Caco-2 (cell line): Measurements from ENCODE around the gene PPP1R13L. TPM values are rescaled to one million over a fixed set of nuclear protein-coding genes. Genes with fewer than 3 reads are reported as not detected.

ENCODE experiments used
- BruUV-seq: library from RNA; stranded (reverse); fragments of 400-500 nt; replicated peaks from 2 replicates; lab custom pipeline; 2021; lab: Mats Ljungman, UMichigan
- CTCF ChIA-PET: fragments of 300-600 bp; sonication (Branson Sonifier 250); formaldehyde crosslinking; loops from one replicate; lab custom pipeline; 2022; ENCODE audit warnings: antibody characterized with exemption; lab: Charles Lee
- POLR2A ChIA-PET: fragments of 300-600 bp; sonication (Branson Sonifier 250); formaldehyde crosslinking; loops from one replicate; lab custom pipeline; 2022; ENCODE audit warnings: antibody characterized with exemption; lab: Charles Lee
- DNase-seq, 2 experiments: peaks; one replicate each; pipeline versions ENCODE4 v3.0.0 to v3.0.0-alpha.2; 2020 to 2022
- H3K27me3 ChIP-seq: replicated peaks from 2 replicates; pipeline ENCODE4 v1.6.0; 2011; ENCODE audit warnings: low read length; ENCODE audit not compliant: control insufficient read depth, insufficient read depth
- H3K36me3 ChIP-seq: 2 replicates; pipeline ENCODE4 v1.5.1; 2011; ENCODE audit warnings: low read length; ENCODE audit not compliant: control insufficient read depth, insufficient read depth
- H3K4me1 ChIP-seq: fragments of 250-450 bp; sonication (Bioruptor Pico); 2 replicates; pipeline ENCODE4 v1.5.1; 2020; ENCODE audit warnings: mild to moderate bottlenecking
- H3K4me3 ChIP-seq: 2 replicates; pipeline ENCODE4 v1.5.1; 2011; ENCODE audit warnings: low read depth, mild to moderate bottlenecking, control low read depth, low read length
- H3K9me3 ChIP-seq: fragments of 250-450 bp; sonication (Bioruptor Pico); 2 replicates; pipeline ENCODE4 v1.5.1; 2020; ENCODE audit warnings: mild to moderate bottlenecking, moderate library complexity
- H3K27ac Mint-ChIP-seq: one replicate; pipeline ENCODE4 v1.8.0; 2022; ENCODE audit warnings: mixed read lengths; ENCODE audit not compliant: unreplicated experiment
- H3K27me3 Mint-ChIP-seq: one replicate; pipeline ENCODE4 v1.8.0; 2022; ENCODE audit warnings: mixed read lengths; ENCODE audit not compliant: insufficient read depth, unreplicated experiment
- H3K36me3 Mint-ChIP-seq: one replicate; pipeline ENCODE4 v1.8.0; 2022; ENCODE audit warnings: mild to moderate bottlenecking, mixed read lengths; ENCODE audit not compliant: insufficient read depth, unreplicated experiment
- H3K4me1 Mint-ChIP-seq: one replicate; pipeline ENCODE4 v1.8.0; 2022; ENCODE audit warnings: low read depth, mixed read lengths; ENCODE audit not compliant: unreplicated experiment
- H3K4me3 Mint-ChIP-seq: one replicate; pipeline ENCODE4 v1.8.0; 2022; ENCODE audit warnings: mild to moderate bottlenecking, moderate library complexity, mixed read lengths; ENCODE audit not compliant: unreplicated experiment
- H3K9me3 Mint-ChIP-seq: one replicate; pipeline ENCODE4 v1.8.0; 2022; ENCODE audit warnings: mixed read lengths; ENCODE audit not compliant: unreplicated experiment
- intact Hi-C: fragments of 100-400 bp; cut with micrococcal nuclease; formaldehyde crosslinking; loops from one replicate; pipeline ENCODE4 v1.10.0; 2022; ENCODE audit not compliant: unreplicated experiment
- total RNA-seq: library from RNA; stranded (reverse); gene quantifications from 2 replicates; pipeline ENCODE4 v1.2.3, GENCODE V29; 2022
- TF ChIP-seq, protein P1 (sequence below), 2 experiments: fragments of 200-600 bp in 1 of 2; IDR thresholded peaks; 1 replicate in 1 of 2; 2 replicates in 1 of 2; pipeline versions ENCODE4 v1.5.1 to v1.8.0; 2011 to 2022; ENCODE audit warnings: antibody characterized with exemption in 1 of 2, control low read depth in 1 of 2, inconsistent platforms in 1 of 2, low read depth in 1 of 2, low read length in 1 of 2, mild to moderate bottlenecking in 1 of 2, moderate library complexity in 1 of 2; ENCODE audit not compliant: insufficient read depth in 1 of 2, severe bottlenecking in 1 of 2, unreplicated experiment in 1 of 2

PPP1R13L gene
- total RNA-seq, 1 experiment from 2014 or later, result 65.8 TPM

DNA sequence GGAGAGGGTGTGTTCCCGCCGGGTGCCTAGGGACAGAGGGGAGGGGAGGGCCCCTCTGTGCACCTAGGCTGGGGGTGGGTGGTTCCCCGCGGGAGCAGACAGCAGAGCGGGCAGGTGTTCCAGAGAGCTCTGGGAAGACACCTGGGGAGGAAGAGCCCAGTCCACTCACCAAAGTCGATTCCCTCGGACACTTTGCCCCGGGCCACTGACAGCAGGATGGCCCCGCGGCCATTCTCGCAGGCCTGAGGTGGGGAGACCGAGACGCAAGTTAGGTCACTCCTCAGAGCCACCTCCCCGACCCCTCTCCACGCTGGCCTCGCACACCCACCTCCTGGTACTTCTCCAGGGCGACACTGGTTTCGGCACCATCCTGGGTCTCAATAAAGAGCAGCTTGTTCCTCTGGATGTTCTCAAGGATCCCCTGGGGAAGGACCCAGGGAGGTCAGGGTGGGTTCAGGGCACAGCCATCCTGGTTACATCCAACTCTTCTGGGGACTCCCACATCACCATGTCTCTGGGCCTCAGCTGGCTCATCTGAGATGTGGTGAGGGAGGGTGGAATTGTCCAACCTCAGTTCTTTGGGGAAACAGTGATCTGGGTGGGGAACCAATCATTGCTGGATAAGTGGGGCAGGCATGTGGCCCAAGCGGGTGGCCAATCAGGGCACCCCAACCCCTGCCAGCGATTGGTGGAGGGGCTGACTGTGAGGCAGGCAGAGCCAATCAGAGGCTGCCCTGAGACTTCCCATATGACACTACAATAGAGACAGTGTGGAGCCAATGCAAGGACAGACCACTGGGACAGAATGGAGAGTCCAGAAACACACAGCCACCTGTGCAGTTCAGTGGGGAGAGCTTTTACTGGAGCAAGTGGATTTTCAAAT lies 51.7 kb downstream of the PPP1R13L start:
- Histone ChIP-seq H3K27me3 (no peaks in the 10 kb centered on the region), H3K9me3 (no peaks in the 10 kb centered on the region), H3K4me3 (no peak overlapping the region), H3K4me1 (no peaks in the 10 kb centered on the region), H3K36me3 (peaks cover 1% of the 10 kb centered on the region)
- no peaks in the 10 kb centered on the region for H3K9me3 Mint-ChIP-seq
- TF ChIP-seq, protein P1, sequence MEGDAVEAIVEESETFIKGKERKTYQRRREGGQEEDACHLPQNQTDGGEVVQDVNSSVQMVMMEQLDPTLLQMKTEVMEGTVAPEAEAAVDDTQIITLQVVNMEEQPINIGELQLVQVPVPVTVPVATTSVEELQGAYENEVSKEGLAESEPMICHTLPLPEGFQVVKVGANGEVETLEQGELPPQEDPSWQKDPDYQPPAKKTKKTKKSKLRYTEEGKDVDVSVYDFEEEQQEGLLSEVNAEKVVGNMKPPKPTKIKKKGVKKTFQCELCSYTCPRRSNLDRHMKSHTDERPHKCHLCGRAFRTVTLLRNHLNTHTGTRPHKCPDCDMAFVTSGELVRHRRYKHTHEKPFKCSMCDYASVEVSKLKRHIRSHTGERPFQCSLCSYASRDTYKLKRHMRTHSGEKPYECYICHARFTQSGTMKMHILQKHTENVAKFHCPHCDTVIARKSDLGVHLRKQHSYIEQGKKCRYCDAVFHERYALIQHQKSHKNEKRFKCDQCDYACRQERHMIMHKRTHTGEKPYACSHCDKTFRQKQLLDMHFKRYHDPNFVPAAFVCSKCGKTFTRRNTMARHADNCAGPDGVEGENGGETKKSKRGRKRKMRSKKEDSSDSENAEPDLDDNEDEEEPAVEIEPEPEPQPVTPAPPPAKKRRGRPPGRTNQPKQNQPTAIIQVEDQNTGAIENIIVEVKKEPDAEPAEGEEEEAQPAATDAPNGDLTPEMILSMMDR (IDR thresholded peaks at IDR 0.05; ENCODE audit: insufficient read depth in 1 of 2, low read depth in 1 of 2, low read length in 1 of 2, severe bottlenecking in 1 of 2, unreplicated experiment in 1 of 2), result no peak
- H3K27ac Mint-ChIP-seq, result no peak overlapping the region
- ChIA-PET POLR2A (no interaction called here), CTCF (interaction anchor here (0.5 kb wide), 1 partner anchor 137 kb away, joined by 4 read pairs; no protein-coding TSS in a partner anchor)
- H3K4me1 Mint-ChIP-seq, result peaks cover 6% of the 10 kb centered on the region
- H3K27me3 Mint-ChIP-seq, result no peaks in the 10 kb centered on the region
- intact Hi-C loops, result no loop called here
- peaks cover 76% of the 10 kb centered on the region for H3K36me3 Mint-ChIP-seq
- no peak overlapping the region for H3K4me3 Mint-ChIP-seq
- no TSS peak for BruUV-seq
- no peak for DNase-seq

- TF ChIP-seq, protein P1 (IDR thresholded peaks at IDR 0.05; ENCODE audit: insufficient read depth in 1 of 2, low read depth in 1 of 2, low read length in 1 of 2, severe bottlenecking in 1 of 2, unreplicated experiment in 1 of 2), result no peak
- H3K36me3 ChIP-seq, result peaks cover 1% of the 10 kb centered on the region
- POLR2A ChIA-PET, result no interaction called here
Measured at GRCh38 chr19:45352471-45352870, 52.4 kb downstream of the PPP1R13L start.

DNA sequence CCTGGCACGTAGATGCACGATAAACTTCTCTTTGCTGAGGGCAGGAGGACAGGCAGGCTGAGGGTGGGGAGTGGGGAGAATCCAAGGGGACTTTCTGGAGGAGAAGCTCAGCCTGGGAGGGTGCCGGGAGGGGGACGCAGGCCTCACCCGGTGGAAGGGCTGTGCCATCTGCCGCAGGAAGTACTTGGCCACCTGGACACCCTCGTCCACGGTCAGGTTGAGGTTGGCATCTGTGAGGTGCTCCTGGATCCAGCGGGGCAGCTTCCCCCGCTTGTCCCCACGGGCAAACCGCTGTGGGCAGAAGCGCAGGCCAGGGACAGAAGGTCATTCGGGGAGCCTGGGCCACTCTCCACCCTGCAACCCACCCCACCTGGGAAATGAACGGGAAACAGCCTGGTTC lies 52.8 kb downstream of the PPP1R13L start:
- Mint-ChIP-seq H3K4me1 (peaks cover 6% of the 10 kb centered on the region), H3K27ac (no peak overlapping the region), H3K36me3 (peaks cover 69% of the 10 kb centered on the region), H3K9me3 (no peaks in the 10 kb centered on the region), H3K4me3 (no peak overlapping the region), H3K27me3 (no peaks in the 10 kb centered on the region)
- ChIA-PET CTCF (no interaction called here), POLR2A (no interaction called here)
- DNase-seq, result no peak
- intact Hi-C loops, result no loop called here
- Histone ChIP-seq H3K9me3 (no peaks in the 10 kb centered on the region), H3K4me1 (no peaks in the 10 kb centered on the region), H3K4me3 (no peak overlapping the region), H3K36me3 (no peaks in the 10 kb centered on the region; the same call in 1 of the 2 replicates), H3K27me3 (no peaks in the 10 kb centered on the region)
- BruUV-seq, result no TSS peak
- TF ChIP-seq, protein P1 (IDR thresholded peaks at IDR 0.05; ENCODE audit: insufficient read depth in 1 of 2, low read depth in 1 of 2, low read length in 1 of 2, severe bottlenecking in 1 of 2, unreplicated experiment in 1 of 2), result no peak

More at GRCh38 chr19:45352471-45352870, 52.4 kb downstream of the PPP1R13L start:
- no peak for DNase-seq
- intact Hi-C loops, result no loop called here
- H3K36me3 Mint-ChIP-seq, result peaks cover 73% of the 10 kb centered on the region
- no peaks in the 10 kb centered on the region for H3K9me3 ChIP-seq
- H3K27me3 Mint-ChIP-seq, result no peaks in the 10 kb centered on the region
- H3K27ac Mint-ChIP-seq, result no peak overlapping the region
- H3K4me1 Mint-ChIP-seq, result peaks cover 6% of the 10 kb centered on the region
- H3K27me3 ChIP-seq, result no peaks in the 10 kb centered on the region
- no peaks in the 10 kb centered on the region for H3K9me3 Mint-ChIP-seq
- BruUV-seq, result no TSS peak
- H3K4me1 ChIP-seq, result no peaks in the 10 kb centered on the region
- no peak overlapping the region for H3K4me3 Mint-ChIP-seq
- H3K4me3 ChIP-seq, result no peak overlapping the region
- CTCF ChIA-PET, result no interaction called here
